Activated T-helper 9 cell treated with anti-CD3 and anti-CD28 coated beads, Interleukin-2, amount 50 U/mL, for 16 hours (primary cell): ENCODE measurements around the gene VWF.
A peak's percentile ranks its signal among the peaks of the same experiment; 100 is the strongest.
"Not testable (repeated sequence)": the region's sequence is repeated elsewhere in the genome, so short reads cannot be mapped to it uniquely, and the experiment has no call there.

Experiments
- DNase-seq: peaks from one replicate; pipeline ENCODE4 v3.0.0-alpha.2; 2020; ENCODE audit warnings: low read depth

Gene VWF

GRCh38 chr12:6124411-6125309 lies at the start of gene VWF:
Gene VWF (minus strand): TSS chr12:6124670. CDS start chr12:6123196, 1,474 bp downstream.
- DNase-seq, result no peak

DNA sequence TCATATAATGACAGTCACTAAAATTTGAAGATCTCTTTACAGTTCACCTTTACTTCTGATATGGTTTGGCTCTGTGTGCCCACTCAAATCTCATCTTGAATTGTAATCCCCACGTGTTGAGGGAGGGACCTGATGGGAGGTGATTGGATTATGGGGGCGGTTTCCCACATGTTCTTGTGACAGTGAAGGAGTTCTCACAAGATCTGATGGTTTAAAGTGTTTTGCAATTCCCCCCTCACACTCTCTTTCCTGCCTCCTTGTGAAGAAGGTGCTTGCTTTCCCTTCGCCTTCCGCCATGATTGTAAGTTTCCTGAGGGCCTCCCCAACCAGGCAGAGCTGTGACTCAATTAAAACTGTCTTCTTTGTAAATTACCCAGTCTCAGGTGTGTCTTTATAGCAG lies 48.4 kb upstream of the VWF start:
- DNase-seq, result no peak

DNA sequence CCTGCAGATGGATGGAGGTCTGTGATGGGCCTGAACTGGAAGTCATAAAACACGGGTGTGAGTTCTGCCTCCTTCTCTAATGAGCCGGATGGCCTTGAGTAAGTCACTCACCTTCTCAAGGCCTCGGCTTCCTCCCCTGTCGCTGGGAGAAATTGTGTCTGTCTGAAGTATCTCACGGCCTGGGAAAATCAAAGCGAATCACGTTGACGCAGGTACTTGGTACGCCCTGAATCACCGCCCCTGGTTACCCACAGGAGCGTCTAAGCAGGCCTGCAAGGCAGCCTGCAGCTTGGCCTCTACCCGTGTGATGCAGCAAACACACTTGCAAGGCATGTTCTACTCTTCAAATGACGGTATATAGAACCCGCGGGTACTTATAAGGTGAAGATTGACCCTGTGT lies 47.6 kb upstream of the VWF start:
- no peak for DNase-seq

DNA sequence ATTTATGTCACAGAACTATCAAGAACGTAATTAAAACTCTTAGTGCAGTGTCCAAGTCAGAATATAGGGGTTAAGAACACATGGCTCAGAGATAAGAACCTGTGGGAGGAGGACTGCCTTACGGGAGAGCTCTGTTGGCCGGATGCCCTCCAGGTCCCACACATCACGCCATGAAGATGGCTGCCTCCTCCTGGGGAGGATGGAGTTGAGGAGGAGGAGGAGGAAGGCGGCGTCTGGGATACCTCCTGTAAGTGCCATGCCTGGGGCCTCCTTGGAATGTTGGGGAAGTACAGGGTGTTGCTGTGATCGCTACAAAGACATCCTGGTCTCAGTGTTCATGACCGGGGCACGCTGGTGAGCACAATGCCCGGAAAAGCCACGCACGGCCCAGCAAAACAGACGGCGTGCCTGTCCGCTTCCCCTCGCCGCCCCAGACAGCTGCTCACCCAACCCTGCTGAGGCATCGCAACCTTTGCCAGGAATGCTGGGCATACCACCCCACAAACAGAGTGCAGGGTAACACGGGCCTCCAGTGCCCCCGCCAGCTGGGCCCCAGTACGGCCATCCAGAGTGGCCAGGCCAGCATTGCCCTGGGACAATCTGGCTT lies 47.0 kb upstream of the VWF start:
- DNase-seq, result no peak

DNA sequence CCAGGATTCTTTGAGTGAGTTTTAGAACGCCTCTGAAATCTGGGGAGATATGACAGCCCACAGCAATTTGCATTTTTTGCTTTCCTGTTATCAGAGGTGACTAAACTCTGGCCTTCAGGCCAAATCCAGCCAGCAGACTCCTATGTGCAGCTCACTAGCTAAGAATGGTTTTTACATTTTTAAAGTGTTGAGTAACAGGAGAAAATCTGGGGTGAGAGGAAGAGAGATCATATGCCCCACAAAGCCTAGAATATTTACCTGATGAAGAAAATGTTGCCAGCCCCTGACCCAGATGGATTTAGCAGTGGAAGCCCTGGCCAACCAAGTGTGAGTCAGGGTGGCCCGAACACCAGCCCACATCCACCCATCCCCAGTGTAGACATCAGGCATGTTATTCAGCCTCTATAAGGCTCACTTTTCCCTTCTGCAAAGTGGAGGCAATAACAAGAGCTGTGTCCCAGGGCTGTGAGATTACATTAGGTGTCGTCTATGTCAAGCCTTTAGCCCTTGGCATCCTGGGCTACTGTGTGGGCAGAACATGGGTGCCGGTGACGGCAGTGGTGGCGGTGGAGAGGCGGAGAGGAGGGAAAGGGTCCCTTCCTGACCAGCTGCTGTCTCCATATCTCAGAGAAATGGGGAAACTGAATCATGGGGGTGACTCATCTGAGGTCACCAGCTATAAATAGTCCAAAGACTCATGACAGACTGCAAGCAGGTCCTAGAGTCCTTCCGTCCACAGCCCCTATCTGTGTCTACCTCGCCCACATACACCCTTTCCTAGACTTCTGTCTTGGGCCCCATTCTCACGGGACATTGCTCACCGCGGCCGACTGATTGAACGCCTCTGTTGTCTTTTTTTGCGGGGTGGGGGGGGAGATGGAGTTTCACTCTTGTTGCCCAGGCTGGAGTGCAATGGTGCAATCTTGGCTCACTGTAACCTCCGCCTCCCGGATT lies 43.1 kb upstream of the VWF start:
- DNase-seq, result peak; percentile 31

- DNase-seq, result no peak
Observed at GRCh38 chr12:6166808-6167207, 42.3 kb upstream of the VWF start.

- DNase-seq, result no peak
Observed at GRCh38 chr12:6165395-6165794, 40.9 kb upstream of the VWF start.

DNA sequence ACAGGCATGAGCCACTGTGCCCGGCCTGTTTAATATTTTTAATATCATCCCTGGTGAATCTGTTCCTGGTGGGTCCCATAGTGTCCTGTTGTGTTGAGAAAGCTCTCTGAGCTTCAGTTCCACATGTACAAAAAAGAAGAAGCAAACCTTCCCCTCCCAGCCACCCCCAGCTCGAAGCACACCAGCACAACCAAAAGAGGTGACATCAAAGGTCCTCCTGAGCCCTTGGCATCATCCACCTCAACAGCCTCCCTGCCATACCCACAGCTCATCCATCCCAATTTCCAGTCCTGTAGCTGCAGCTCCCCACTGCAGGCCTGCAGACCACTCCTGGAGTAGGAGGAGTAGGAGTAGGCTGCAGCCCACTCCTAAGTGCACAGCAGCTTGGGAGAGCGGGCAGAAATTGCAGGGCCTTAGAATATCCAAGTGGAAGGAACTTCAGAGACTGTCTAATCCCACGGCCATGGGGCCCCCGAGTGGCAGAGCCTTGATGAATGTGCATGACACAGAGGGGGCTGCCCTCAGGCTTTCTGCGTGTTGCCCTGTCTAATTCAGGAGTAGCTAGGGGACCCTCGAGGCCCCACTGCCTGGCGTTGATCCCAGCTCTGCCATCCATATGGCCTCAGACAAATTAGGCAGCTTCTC lies 39.1 kb upstream of the VWF start:
- no peak for DNase-seq

GRCh38 chr12:6161124-6161882 lies 36.8 kb upstream of the VWF start:
- no peak for DNase-seq

GRCh38 chr12:6160049-6160649 lies 35.7 kb upstream of the VWF start:
- not testable (repeated sequence) for DNase-seq

GRCh38 chr12:6159166-6160011 lies 34.9 kb upstream of the VWF start:
- not testable (repeated sequence) for DNase-seq

- DNase-seq, result no peak
Observed at GRCh38 chr12:6158749-6159148, 34.3 kb upstream of the VWF start.

GRCh38 chr12:6158255-6158654 lies 33.8 kb upstream of the VWF start:
- no peak for DNase-seq

GRCh38 chr12:6157482-6157881 lies 33.0 kb upstream of the VWF start:
- no peak for DNase-seq

- DNase-seq, result no peak
Observed at GRCh38 chr12:6154730-6155459, 30.4 kb upstream of the VWF start.

DNA sequence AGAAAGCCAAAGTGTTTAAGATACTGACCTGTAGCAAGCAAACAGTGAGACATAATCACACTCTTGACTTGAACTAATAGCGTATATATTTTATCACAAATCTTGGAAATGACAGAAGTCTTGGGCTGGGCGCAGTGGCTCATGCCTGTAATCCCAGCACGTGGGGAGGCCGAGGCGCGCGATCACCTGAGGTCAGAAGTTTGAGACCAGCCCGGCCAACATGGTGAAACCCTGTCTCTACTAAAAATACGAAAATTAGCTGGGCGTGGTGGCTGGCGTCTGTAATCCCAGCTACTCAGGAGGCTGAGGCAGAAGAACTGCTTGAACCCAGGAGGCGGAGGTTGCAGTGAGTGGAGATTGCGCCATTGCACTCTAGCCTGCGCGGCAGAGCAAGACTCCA lies 24.3 kb upstream of the VWF start:
- DNase-seq, result not testable (repeated sequence)

- no peak for DNase-seq
Observed at GRCh38 chr12:6148061-6148460, 23.6 kb upstream of the VWF start.

DNA sequence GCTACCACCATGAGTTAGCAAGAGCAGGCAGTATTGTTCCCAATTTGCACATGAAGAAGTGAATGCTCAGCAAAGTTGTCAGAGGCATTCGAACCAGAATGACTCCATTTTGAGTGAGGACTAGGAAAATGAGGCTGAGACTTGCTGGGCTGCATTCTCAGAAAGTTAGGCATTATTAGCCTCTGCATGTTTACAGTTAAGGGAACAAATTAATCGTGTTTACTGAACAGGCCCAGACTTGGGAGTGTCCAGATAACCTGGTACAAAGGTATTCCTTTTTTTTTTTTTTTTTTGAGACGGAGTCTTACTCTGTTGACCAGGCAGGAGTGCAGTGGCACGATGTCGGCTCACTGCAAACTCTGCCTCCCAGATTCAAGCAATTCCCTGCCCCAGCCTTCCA lies 22.5 kb upstream of the VWF start:
- DNase-seq, result no peak

- no peak for DNase-seq
Observed at GRCh38 chr12:6146509-6146908, 22.0 kb upstream of the VWF start.
